ENCODE results near the gene LAMA3. TPM values are rescaled to one million over a fixed set of nuclear protein-coding genes. Genes with fewer than 3 reads are reported as not detected.

LAMA3 gene
- total and polyA plus RNA-seq, 2 donors (not counting 3 experiments of a cell fraction or from before 2014, with no cell fraction given), result 2.6 to 12.3 TPM

GRCh38 chr18:23949863-23950262 lies 260.6 kb downstream of the LAMA3 start:
- Histone ChIP-seq H3K4me2 (ENCODE audit: insufficient read depth, low read length) (no peak overlapping the region), H3K9me1 (replicated peaks; ENCODE audit: control insufficient read depth, extremely low read depth, insufficient read depth, low read length) (no peaks in the 10 kb centered on the region), H3K27me3 (ENCODE audit: control insufficient read depth in 2 of 2, insufficient read depth in 2 of 2, low read length in 2 of 2) (no peaks in the 10 kb centered on the region), H3K27ac (ENCODE audit: insufficient read depth, low read depth, low read length) (no peak overlapping the region), H3K36me3 (ENCODE audit: control insufficient read depth in 2 of 2, extremely low read depth in 1 of 2, insufficient read depth in 2 of 2, low read length in 2 of 2) (no peaks in the 10 kb centered on the region), H2AFZ (ENCODE audit: low read depth, low read length) (no peak overlapping the region), H3K79me2 (ENCODE audit: control insufficient read depth, insufficient read depth, low read length) (no peaks in the 10 kb centered on the region), H3K4me3 (replicated peaks in 1 of 3; ENCODE audit: insufficient read depth in 1 of 3, low read depth in 1 of 3, low read length in 3 of 3) (no peak overlapping the region), H3K9ac (replicated peaks; ENCODE audit: extremely low read depth, insufficient read depth, low read length) (no peak overlapping the region), H3K9me3 (replicated peaks; ENCODE audit: control insufficient read depth, insufficient read depth, low read length) (no peaks in the 10 kb centered on the region), H3K4me1 (ENCODE audit: control insufficient read depth, extremely low read depth, insufficient read depth, low read length) (no peaks in the 10 kb centered on the region), H4K20me1 (replicated peaks; ENCODE audit: control insufficient read depth, extremely low read depth, insufficient read depth, low read length) (no peaks in the 10 kb centered on the region)
- DNase-seq (ENCODE audit: low read depth, low spot score) (no peak), FAIRE-seq (no peak)
- POLR2A ChIA-PET, result no interaction called here
- TF ChIP-seq FOS (IDR thresholded peaks at IDR 0.05; ENCODE audit: borderline replicate concordance, insufficient read depth, low read length) (no peak), CTCF (IDR thresholded peaks at IDR 0.05; ENCODE audit: extremely low read depth in 1 of 2, insufficient read depth in 1 of 2, low read depth in 1 of 2, low read length in 2 of 2) (no peak), POLR2AphosphoS5 (IDR thresholded peaks at IDR 0.05; ENCODE audit: insufficient read depth, low read depth, low read length) (no peak), EZH2 (IDR thresholded peaks at IDR 0.05; ENCODE audit: borderline replicate concordance, low read depth, low read length, severe bottlenecking) (no peak), JUN (IDR thresholded peaks at IDR 0.05; ENCODE audit: borderline replicate concordance, insufficient read depth, insufficient read length, low read depth) (no peak), MYC (IDR thresholded peaks at IDR 0.05; ENCODE audit: low read depth, low read length) (no peak)
- CTCF ChIA-PET, result interaction anchor here (1.0 to 1.5 kb wide), 2 partner anchors 9 to 31 kb away, joined by 3 to 4 read pairs; no protein-coding TSS in a partner anchor
- intact Hi-C loops (cut with micrococcal nuclease) (no loop called here), dilution Hi-C loops (cut with MboI; ENCODE audit: extremely low pct_ligation_motif_present, low sequenced_read_pairs) (no loop called here)
- BruUV-seq (replicated peaks), result no TSS peak

All from endothelial cell of umbilical vein (primary cell).